DOHH2 (cell line): Measurements from ENCODE around the gene FGFR3.

Experiments
- CTCF ChIP-seq: fragments of 200-600 bp; sonication (generic); IDR thresholded peaks from one replicate; pipeline ENCODE4 v1.5.1; 2014; ENCODE audit warnings: antibody characterized with exemption, mild to moderate bottlenecking, low read depth, low read length; ENCODE audit not compliant: poor library complexity, severe bottlenecking
- EZH2phosphoT487 ChIP-seq: fragments of 200-600 bp; sonication (generic); IDR thresholded peaks from 2 replicates; pipeline ENCODE4 v1.6.1; 2017; ENCODE audit warnings: borderline replicate concordance, mild to moderate bottlenecking, antibody characterized with exemption, low read length, moderate library complexity, mixed read lengths

GRCh38 chr4:1841887-1842210 is 48.8 kb downstream of the FGFR3 start:
- TF ChIP-seq CTCF: no peak
- TF ChIP-seq EZH2phosphoT487: no peak
